HepG2 (cell line): Measurements from ENCODE around the gene SLC13A5. TPM values are rescaled to one million over a fixed set of nuclear protein-coding genes. Genes with fewer than 3 reads are reported as not detected.
A peak's percentile ranks its signal among the peaks of the same experiment; 100 is the strongest.

Experiments used
- ASH2L ChIP-seq: fragments of 300-600, 200-600 bp; sonication (generic); IDR thresholded peaks from 2 replicates; pipeline ENCODE4 v1.7.0; 2017; ENCODE audit warnings: low read depth, mild to moderate bottlenecking, moderate library complexity, mixed read lengths, low read length; ENCODE audit not compliant: insufficient read length
- ETV6 ChIP-seq: sonication (generic); formaldehyde crosslinking; conservative IDR thresholded peaks from 2 replicates; pipeline ENCODE4 v1.4.0; 2020; ENCODE audit warnings: missing genetic modification reagents
- FOXP1 ChIP-seq, 2 experiments: fragments of 450-650 bp in 1 of 2; IDR thresholded peaks; 2 replicates each; pipeline ENCODE4 v1.6.1; 2017 to 2018; ENCODE audit warnings: antibody characterized with exemption in 1 of 2
- KLF6 ChIP-seq: IDR thresholded peaks from 2 replicates; pipeline ENCODE4 v1.8.0; 2016; ENCODE audit warnings: missing biosample characterization, missing genetic modification reagents
- KLF9 ChIP-seq: IDR thresholded peaks from 2 replicates; pipeline ENCODE4 v1.6.1; 2016; ENCODE audit warnings: low read depth
- NFKBIZ ChIP-seq: IDR thresholded peaks from 2 replicates; pipeline ENCODE4 v1.6.1; 2018; ENCODE audit warnings: missing genetic modification reagents, missing compliant biosample characterization
- SP4 ChIP-seq: sonication (generic); formaldehyde crosslinking; IDR thresholded peaks from 2 replicates; pipeline ENCODE4 v1.8.1; 2023; ENCODE audit warnings: mild to moderate bottlenecking, missing genetic modification reagents
- SYNCRIP ChIP-seq: fragments of 200-400 bp; formaldehyde crosslinking; IDR thresholded peaks from 2 replicates; pipeline ENCODE4 v1.6.1; 2018; ENCODE audit warnings: mild to moderate bottlenecking, low read depth, low read length; ENCODE audit not compliant: insufficient read depth
- YEATS4 ChIP-seq: sonication (generic); formaldehyde crosslinking; IDR thresholded peaks from 2 replicates; pipeline ENCODE4 v1.4.0; 2020; ENCODE audit warnings: missing genetic modification reagents, borderline replicate concordance
- ZBTB20 ChIP-seq: sonication (generic); formaldehyde crosslinking; IDR thresholded peaks from 2 replicates; pipeline ENCODE4 v1.8.1; 2023; ENCODE audit warnings: missing genetic modification reagents, low read depth, mild to moderate bottlenecking, borderline replicate concordance
- ZFX ChIP-seq: sonication (generic); formaldehyde crosslinking; IDR thresholded peaks from 2 replicates; pipeline ENCODE4 v1.4.0; 2020; ENCODE audit warnings: mild to moderate bottlenecking, low read depth, missing genetic modification reagents, moderate library complexity
- ZKSCAN1 ChIP-seq: fragments of 150-350 bp; IDR thresholded peaks from 2 replicates; pipeline ENCODE4 v1.6.1; 2014; ENCODE audit warnings: low read length
- ZNF256 ChIP-seq: sonication (generic); formaldehyde crosslinking; conservative IDR thresholded peaks from 2 replicates; pipeline ENCODE4 v1.4.0; 2020; ENCODE audit warnings: missing genetic modification reagents
- ZNF451 ChIP-seq: sonication (generic); formaldehyde crosslinking; IDR thresholded peaks from 2 replicates; pipeline ENCODE4 v1.5.0; 2020; ENCODE audit warnings: mild to moderate bottlenecking, missing genetic modification reagents
- ZNF543 ChIP-seq: sonication (generic); formaldehyde crosslinking; IDR thresholded peaks from 2 replicates; pipeline ENCODE4 v1.4.0; 2020; ENCODE audit warnings: mild to moderate bottlenecking, missing genetic modification reagents
- ZNF788 ChIP-seq: sonication (generic); formaldehyde crosslinking; IDR thresholded peaks from 2 replicates; pipeline ENCODE4 v1.5.0; 2020; ENCODE audit warnings: mild to moderate bottlenecking, missing genetic modification reagents, borderline replicate concordance
- ZNF883 ChIP-seq: sonication (generic); formaldehyde crosslinking; IDR thresholded peaks from 2 replicates; pipeline ENCODE4 v1.5.1; 2020; ENCODE audit warnings: mild to moderate bottlenecking, missing genetic modification reagents; ENCODE audit errors: not compliant biosample characterization
- polyA plus RNA-seq, 8 experiments: library from polyadenylated mRNA; depleted of rRNA in 3 of 8; stranded (reverse) in 7 of 8; unstranded in 1 of 8; fragments of >200 nt; fragmentation: Illumina TruSeq in 4 of 8; extraction: Trizol in 4 of 8; gene quantifications; 2 replicates each; pipeline versions ENCODE4 v1.2.1 to v1.2.3, GENCODE V29; 2011 to 2016; ENCODE audit warnings: low read depth in 4 of 8, missing spikeins in 1 of 8, mixed read lengths in 1 of 8; ENCODE audit not compliant: insufficient read depth in 1 of 8
- total RNA-seq, 5 experiments: library from RNA; depleted of rRNA; stranded (reverse); fragments of >200 nt; fragmentation: Illumina TruSeq; extraction: Trizol; gene quantifications; 2 replicates each; pipeline ENCODE4 v1.2.3, GENCODE V29; 2016; ENCODE audit warnings: low read depth in 1 of 5
- TF ChIP-seq, protein P1 (sequence below): sonication (generic); formaldehyde crosslinking; IDR thresholded peaks from 2 replicates; pipeline ENCODE4 v1.8.1; 2022; ENCODE audit warnings: mild to moderate bottlenecking, missing genetic modification reagents
- TF ChIP-seq, protein P2 (sequence below): sonication (generic); formaldehyde crosslinking; IDR thresholded peaks from 2 replicates; pipeline ENCODE4 v1.4.0; 2020; ENCODE audit warnings: missing genetic modification reagents
- TF ChIP-seq, protein P3 (sequence below): sonication (generic); formaldehyde crosslinking; IDR thresholded peaks from 2 replicates; pipeline ENCODE4 v1.5.0; 2020; ENCODE audit warnings: missing genetic modification reagents
- TF ChIP-seq, protein P4 (sequence below): sonication (generic); formaldehyde crosslinking; conservative IDR thresholded peaks from 2 replicates; pipeline ENCODE4 v1.4.0; 2020; ENCODE audit warnings: mild to moderate bottlenecking, missing genetic modification reagents, moderate library complexity

SLC13A5 gene
- total and polyA plus RNA-seq, 2 of the 13 experiments (the other 11 are each of a cell fraction or from before 2014, with no cell fraction given), result 42.8 to 310 TPM

DNA sequence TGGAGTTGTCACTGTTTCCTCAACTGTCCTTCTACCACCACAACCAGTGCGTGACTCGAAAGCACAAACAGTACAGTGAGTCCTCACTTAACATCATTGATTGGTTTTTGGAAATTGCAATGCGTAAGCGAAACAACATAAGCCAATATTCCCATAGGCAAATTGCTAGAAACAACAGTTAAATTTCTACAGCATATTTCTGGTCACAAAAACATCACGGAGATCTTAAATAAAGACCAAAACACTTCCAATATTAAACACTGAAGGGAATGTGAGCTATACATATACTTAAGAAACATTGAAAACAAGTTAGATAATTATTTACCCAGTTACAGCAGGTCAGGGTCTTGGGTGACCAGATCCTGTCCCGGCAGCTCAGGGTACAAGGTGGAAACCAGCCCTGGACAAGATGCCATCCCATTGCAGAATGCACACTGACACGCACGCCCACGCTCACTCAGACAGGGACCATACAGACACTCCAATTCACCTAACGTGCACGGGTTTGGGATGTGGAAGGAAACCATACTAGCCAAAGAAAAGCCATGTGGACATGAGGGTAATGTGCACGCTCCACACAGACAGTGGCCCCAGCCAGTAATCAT lies 4.7 kb downstream of the SLC13A5 start (continued):
- TF ChIP-seq KLF6 (CRISPR knock-in tag) (no peak), NFKBIZ (no peak), SYNCRIP (no peak), ZFX (CRISPR knock-in tag) (no peak), ZNF883 (CRISPR knock-in tag) (no peak), ETV6 (no peak), ZBTB20 (CRISPR knock-in tag) (peak; percentile 44; the same call in 1 of the 2 replicates), ZNF543 (no peak), KLF9 (CRISPR knock-in tag) (no peak), ZNF256 (CRISPR knock-in tag) (no peak), ZNF451 (CRISPR knock-in tag) (no peak), ASH2L (no peak), ZNF788 (no peak), ZKSCAN1 (no peak), SP4 (peak; percentile 34; the same call in 1 of the 2 replicates), FOXP1 (IDR thresholded peaks at IDR 0.05) (no peak), FOXP1 (CRISPR knock-in tag; IDR thresholded peaks at IDR 0.05) (peak; percentile 39; the same call in 1 of the 2 replicates), YEATS4 (CRISPR knock-in tag) (no peak)
- TF ChIP-seq, protein P1, sequence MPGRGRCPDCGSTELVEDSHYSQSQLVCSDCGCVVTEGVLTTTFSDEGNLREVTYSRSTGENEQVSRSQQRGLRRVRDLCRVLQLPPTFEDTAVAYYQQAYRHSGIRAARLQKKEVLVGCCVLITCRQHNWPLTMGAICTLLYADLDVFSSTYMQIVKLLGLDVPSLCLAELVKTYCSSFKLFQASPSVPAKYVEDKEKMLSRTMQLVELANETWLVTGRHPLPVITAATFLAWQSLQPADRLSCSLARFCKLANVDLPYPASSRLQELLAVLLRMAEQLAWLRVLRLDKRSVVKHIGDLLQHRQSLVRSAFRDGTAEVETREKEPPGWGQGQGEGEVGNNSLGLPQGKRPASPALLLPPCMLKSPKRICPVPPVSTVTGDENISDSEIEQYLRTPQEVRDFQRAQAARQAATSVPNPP (CRISPR knock-in tag), result no peak
- TF ChIP-seq, protein P2, sequence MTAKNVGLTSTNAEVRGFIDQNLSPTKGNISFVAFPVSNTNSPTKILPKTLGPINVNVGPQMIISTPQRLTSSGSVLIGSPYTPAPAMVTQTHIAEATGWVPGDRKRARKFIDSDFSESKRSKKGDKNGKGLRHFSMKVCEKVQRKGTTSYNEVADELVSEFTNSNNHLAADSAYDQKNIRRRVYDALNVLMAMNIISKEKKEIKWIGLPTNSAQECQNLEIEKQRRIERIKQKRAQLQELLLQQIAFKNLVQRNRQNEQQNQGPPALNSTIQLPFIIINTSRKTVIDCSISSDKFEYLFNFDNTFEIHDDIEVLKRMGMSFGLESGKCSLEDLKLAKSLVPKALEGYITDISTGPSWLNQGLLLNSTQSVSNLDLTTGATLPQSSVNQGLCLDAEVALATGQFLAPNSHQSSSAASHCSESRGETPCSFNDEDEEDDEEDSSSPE, result no peak
- TF ChIP-seq, protein P3, sequence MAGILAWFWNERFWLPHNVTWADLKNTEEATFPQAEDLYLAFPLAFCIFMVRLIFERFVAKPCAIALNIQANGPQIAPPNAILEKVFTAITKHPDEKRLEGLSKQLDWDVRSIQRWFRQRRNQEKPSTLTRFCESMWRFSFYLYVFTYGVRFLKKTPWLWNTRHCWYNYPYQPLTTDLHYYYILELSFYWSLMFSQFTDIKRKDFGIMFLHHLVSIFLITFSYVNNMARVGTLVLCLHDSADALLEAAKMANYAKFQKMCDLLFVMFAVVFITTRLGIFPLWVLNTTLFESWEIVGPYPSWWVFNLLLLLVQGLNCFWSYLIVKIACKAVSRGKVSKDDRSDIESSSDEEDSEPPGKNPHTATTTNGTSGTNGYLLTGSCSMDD (CRISPR knock-in tag), result no peak
- TF ChIP-seq, protein P4, sequence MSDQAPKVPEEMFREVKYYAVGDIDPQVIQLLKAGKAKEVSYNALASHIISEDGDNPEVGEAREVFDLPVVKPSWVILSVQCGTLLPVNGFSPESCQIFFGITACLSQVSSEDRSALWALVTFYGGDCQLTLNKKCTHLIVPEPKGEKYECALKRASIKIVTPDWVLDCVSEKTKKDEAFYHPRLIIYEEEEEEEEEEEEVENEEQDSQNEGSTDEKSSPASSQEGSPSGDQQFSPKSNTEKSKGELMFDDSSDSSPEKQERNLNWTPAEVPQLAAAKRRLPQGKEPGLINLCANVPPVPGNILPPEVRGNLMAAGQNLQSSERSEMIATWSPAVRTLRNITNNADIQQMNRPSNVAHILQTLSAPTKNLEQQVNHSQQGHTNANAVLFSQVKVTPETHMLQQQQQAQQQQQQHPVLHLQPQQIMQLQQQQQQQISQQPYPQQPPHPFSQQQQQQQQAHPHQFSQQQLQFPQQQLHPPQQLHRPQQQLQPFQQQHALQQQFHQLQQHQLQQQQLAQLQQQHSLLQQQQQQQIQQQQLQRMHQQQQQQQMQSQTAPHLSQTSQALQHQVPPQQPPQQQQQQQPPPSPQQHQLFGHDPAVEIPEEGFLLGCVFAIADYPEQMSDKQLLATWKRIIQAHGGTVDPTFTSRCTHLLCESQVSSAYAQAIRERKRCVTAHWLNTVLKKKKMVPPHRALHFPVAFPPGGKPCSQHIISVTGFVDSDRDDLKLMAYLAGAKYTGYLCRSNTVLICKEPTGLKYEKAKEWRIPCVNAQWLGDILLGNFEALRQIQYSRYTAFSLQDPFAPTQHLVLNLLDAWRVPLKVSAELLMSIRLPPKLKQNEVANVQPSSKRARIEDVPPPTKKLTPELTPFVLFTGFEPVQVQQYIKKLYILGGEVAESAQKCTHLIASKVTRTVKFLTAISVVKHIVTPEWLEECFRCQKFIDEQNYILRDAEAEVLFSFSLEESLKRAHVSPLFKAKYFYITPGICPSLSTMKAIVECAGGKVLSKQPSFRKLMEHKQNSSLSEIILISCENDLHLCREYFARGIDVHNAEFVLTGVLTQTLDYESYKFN (CRISPR knock-in tag), result peak; percentile 71
